Memory B cell (primary cell): ENCODE results near the gene ARHGAP21.

Source experiments
- ATAC-seq: fragments of 150-1000 bp; cut with Tn5 transposase; 2 replicates; pipeline ENCODE4 v1.10.0; 2021; ENCODE audit warnings: low read depth, mild to moderate bottlenecking, moderate library complexity
- DNase-seq, 2 donors: peaks; one replicate each; pipeline ENCODE4 v3.0.0; 2022; ENCODE audit warnings: low spot score in 2 of 2
- H3K27ac Mint-ChIP-seq: one replicate; pipeline ENCODE4 v1.8.0; 2022; ENCODE audit warnings: mild to moderate bottlenecking, moderate library complexity, mixed read lengths
- H3K27me3 Mint-ChIP-seq: one replicate; pipeline ENCODE4 v1.8.0; 2022; ENCODE audit warnings: mixed read lengths
- H3K36me3 Mint-ChIP-seq: one replicate; pipeline ENCODE4 v1.8.0; 2022; ENCODE audit warnings: mild to moderate bottlenecking, mixed read lengths
- H3K4me1 Mint-ChIP-seq: one replicate; pipeline ENCODE4 v1.8.0; 2022; ENCODE audit warnings: mixed read lengths
- H3K4me3 Mint-ChIP-seq: one replicate; pipeline ENCODE4 v1.8.0; 2022; ENCODE audit warnings: mild to moderate bottlenecking, moderate library complexity, mixed read lengths
- H3K9me3 Mint-ChIP-seq: one replicate; pipeline ENCODE4 v1.8.0; 2022; ENCODE audit warnings: mixed read lengths

The ARHGAP21 gene

GRCh38 chr10:24552346-24553016, 171.2 kb downstream of the ARHGAP21 start:
- H3K27ac Mint-ChIP-seq, result no peak overlapping the region
- H3K4me1 Mint-ChIP-seq, result no peaks in the 10 kb centered on the region
- H3K27me3 Mint-ChIP-seq, result peaks cover 4% of the 10 kb centered on the region
- no peaks in the 10 kb centered on the region for H3K36me3 Mint-ChIP-seq
- DNase-seq, result no peak
- peak; percentile 24 for ATAC-seq
- no peak overlapping the region for H3K4me3 Mint-ChIP-seq
- H3K9me3 Mint-ChIP-seq, result no peaks in the 10 kb centered on the region

- peaks cover 2% of the 10 kb centered on the region for H3K27me3 Mint-ChIP-seq
- ATAC-seq (no peak), DNase-seq (no peak)
- H3K36me3 Mint-ChIP-seq, result no peaks in the 10 kb centered on the region
- peaks cover 1% of the 10 kb centered on the region for H3K9me3 Mint-ChIP-seq
- H3K27ac Mint-ChIP-seq, result no peak overlapping the region
- no peaks in the 10 kb centered on the region for H3K4me1 Mint-ChIP-seq
- H3K4me3 Mint-ChIP-seq, result no peak overlapping the region
Measured at GRCh38 chr10:24551161-24551560, 172.5 kb downstream of the ARHGAP21 start.

- no peak for DNase-seq
- Mint-ChIP-seq H3K27me3 (peaks cover 2% of the 10 kb centered on the region), H3K9me3 (peaks cover 1% of the 10 kb centered on the region), H3K4me3 (no peak overlapping the region), H3K36me3 (no peaks in the 10 kb centered on the region), H3K27ac (no peak overlapping the region), H3K4me1 (no peaks in the 10 kb centered on the region)
- ATAC-seq, result no peak
Measured at GRCh38 chr10:24550680-24551079, 173.0 kb downstream of the ARHGAP21 start.

DNA sequence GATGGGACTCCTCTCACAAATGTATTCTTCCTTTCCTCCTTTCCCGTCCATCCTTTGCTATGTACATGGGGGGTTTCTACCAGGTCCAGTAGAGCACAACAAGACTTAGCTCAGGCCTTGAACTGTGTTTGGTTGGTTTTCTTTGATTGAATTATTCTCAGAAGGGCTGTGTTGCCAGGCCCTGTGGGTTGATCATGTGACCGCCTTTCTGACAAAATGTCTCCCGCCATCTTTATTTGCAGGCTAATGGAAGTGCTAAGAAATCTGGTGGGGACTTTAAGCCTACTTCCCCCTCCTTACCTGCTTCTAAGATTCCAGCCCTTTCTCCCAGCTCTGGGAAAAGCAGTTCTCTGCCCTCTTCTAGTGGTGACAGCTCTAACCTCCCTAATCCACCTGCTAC, 178.1 kb downstream of the ARHGAP21 start:
- no peak overlapping the region for H3K27ac Mint-ChIP-seq
- DNase-seq, result no peak
- no peaks in the 10 kb centered on the region for H3K36me3 Mint-ChIP-seq
- peaks cover 1% of the 10 kb centered on the region for H3K27me3 Mint-ChIP-seq
- H3K9me3 Mint-ChIP-seq, result peaks cover 4% of the 10 kb centered on the region
- no peak for ATAC-seq
- H3K4me1 Mint-ChIP-seq, result no peaks in the 10 kb centered on the region
- H3K4me3 Mint-ChIP-seq, result no peak overlapping the region

DNA sequence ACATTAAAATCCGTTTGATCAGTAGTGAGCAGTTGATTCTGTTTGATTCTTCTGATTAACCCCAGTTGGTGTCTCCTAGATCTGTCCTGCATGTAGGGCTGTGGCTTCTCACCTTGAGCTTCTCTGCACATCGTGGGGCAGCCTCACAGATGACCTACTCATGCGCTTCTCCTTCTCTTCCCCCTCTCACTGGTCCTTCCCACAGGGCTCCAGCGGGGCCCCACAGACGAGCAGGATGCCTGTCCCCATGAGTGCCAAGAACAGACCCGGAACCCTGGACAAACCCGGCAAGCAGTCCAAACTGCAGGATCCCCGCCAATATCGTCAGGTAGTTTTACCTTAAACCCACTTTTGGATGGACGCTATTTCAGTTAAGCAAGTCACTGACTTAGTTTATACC, 178.9 kb downstream of the ARHGAP21 start:
- no peaks in the 10 kb centered on the region for H3K36me3 Mint-ChIP-seq
- ATAC-seq (no peak), DNase-seq (no peak)
- peaks cover 1% of the 10 kb centered on the region for H3K27me3 Mint-ChIP-seq
- peaks cover 4% of the 10 kb centered on the region for H3K9me3 Mint-ChIP-seq
- no peak overlapping the region for H3K4me3 Mint-ChIP-seq
- no peak overlapping the region for H3K27ac Mint-ChIP-seq
- H3K4me1 Mint-ChIP-seq, result no peaks in the 10 kb centered on the region

DNA sequence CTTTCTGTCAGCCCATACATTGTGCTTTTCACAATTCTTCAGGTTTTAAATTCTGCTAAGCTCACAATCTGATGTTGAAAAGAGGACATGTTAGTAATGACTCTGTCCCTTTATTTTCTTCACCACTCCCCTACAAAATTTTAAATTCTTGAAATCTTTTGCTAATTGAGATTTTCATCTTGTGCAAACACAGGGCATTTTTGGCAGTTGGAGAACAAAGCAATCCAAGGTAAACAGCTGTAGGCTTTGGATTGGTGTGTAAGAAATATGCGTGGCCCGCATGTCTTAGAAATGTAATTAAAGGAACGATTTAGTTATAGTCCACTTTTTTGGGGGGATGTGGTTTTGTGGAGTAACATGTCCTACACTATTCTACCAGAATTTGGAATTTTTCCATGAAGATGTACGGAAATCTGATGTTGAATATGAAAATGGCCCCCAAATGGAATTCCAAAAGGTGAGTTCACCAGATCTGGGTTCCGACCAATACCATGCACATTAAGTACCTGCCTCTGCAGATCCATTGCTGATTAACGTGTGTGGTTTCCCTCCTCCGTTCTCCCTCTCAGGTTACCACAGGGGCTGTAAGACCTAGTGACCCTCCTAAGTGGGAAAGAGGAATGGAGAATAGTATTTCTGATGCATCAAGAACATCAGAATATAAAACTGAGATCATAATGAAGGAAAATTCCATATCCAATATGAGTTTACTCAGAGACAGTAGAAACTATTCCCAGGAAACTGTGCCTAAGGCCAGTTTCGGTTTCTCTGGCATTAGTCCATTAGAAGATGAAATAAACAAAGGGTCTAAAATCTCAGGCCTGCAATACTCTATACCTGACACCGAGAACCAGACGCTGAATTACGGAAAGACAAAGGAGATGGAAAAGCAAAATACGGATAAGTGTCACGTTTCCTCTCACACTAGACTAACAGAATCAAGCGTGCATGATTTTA, 181.1 kb downstream of the ARHGAP21 start:
- H3K27me3 Mint-ChIP-seq, result peaks cover 1% of the 10 kb centered on the region
- no peak overlapping the region for H3K4me3 Mint-ChIP-seq
- no peak overlapping the region for H3K27ac Mint-ChIP-seq
- no peak for DNase-seq
- H3K4me1 Mint-ChIP-seq, result no peaks in the 10 kb centered on the region
- H3K36me3 Mint-ChIP-seq, result no peaks in the 10 kb centered on the region
- H3K9me3 Mint-ChIP-seq, result peaks cover 4% of the 10 kb centered on the region
- ATAC-seq, result no peak

DNA sequence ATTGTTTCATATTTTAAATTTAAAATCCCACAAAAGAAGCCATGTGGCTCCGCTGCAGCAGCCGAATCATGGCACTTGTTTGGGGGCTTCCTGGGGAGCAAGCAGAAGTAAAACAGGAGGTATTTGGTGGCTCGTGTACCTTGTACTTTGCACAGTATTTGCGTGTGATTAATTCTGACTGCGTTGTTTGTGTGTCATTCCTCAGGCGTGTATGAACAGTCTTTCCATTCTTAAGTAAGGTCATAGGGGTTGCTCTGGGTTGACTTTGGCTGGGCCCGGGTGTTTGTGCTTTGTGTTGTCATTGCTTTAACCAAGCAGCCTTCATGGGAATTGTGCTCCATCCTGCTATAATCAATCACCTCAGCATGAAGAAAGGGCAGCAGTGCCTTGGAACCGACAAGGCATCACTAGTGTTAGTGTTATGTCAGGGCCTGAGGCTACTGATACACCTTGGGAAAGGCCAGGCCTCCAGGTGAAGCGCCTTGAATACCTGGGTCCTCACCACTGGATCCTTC, 182.4 kb downstream of the ARHGAP21 start:
- Mint-ChIP-seq H3K4me1 (no peaks in the 10 kb centered on the region), H3K9me3 (peaks cover 3% of the 10 kb centered on the region), H3K27me3 (peaks cover 1% of the 10 kb centered on the region), H3K27ac (no peak overlapping the region), H3K36me3 (no peaks in the 10 kb centered on the region), H3K4me3 (no peak overlapping the region)
- DNase-seq (no peak), ATAC-seq (no peak)

- ATAC-seq (no peak), DNase-seq (no peak)
- no peak overlapping the region for H3K4me3 Mint-ChIP-seq
- H3K27me3 Mint-ChIP-seq, result peaks cover 3% of the 10 kb centered on the region
- peaks cover 3% of the 10 kb centered on the region for H3K9me3 Mint-ChIP-seq
- no peak overlapping the region for H3K27ac Mint-ChIP-seq
- H3K36me3 Mint-ChIP-seq, result no peaks in the 10 kb centered on the region
- no peaks in the 10 kb centered on the region for H3K4me1 Mint-ChIP-seq
Measured at GRCh38 chr10:24536636-24537035, 187.1 kb downstream of the ARHGAP21 start.

GRCh38 chr10:24533981-24534380, 189.7 kb downstream of the ARHGAP21 start:
- ATAC-seq, result no peak
- Mint-ChIP-seq H3K4me3 (no peak overlapping the region), H3K9me3 (peaks cover 3% of the 10 kb centered on the region), H3K27me3 (peaks cover 3% of the 10 kb centered on the region), H3K27ac (no peak overlapping the region), H3K36me3 (no peaks in the 10 kb centered on the region), H3K4me1 (no peaks in the 10 kb centered on the region)
- no peak for DNase-seq
